ENCODE measurements around the gene KLF15.

Gene KLF15

GRCh38 chr3:126357295-126358037 is at the start of gene KLF15:
TSS of gene KLF15 (minus strand) at chr3:126357408. CDS start at chr3:126352922, 4,486 bp downstream.
- Histone ChIP-seq H3K27ac (peak within 1 kb of the TSS; percentile 89), H3K36me3 (no peaks in the 10 kb centered on the region), H3K9me3 (ENCODE audit: severe bottlenecking) (no peaks in the 10 kb centered on the region), H3K4me3 (ENCODE audit: low read depth, low read length) (peak within 1 kb of the TSS; percentile 65), H3K27me3 (ENCODE audit: insufficient read depth, low read depth, severe bottlenecking) (no peaks in the 10 kb centered on the region)
- TF ChIP-seq, protein P1, sequence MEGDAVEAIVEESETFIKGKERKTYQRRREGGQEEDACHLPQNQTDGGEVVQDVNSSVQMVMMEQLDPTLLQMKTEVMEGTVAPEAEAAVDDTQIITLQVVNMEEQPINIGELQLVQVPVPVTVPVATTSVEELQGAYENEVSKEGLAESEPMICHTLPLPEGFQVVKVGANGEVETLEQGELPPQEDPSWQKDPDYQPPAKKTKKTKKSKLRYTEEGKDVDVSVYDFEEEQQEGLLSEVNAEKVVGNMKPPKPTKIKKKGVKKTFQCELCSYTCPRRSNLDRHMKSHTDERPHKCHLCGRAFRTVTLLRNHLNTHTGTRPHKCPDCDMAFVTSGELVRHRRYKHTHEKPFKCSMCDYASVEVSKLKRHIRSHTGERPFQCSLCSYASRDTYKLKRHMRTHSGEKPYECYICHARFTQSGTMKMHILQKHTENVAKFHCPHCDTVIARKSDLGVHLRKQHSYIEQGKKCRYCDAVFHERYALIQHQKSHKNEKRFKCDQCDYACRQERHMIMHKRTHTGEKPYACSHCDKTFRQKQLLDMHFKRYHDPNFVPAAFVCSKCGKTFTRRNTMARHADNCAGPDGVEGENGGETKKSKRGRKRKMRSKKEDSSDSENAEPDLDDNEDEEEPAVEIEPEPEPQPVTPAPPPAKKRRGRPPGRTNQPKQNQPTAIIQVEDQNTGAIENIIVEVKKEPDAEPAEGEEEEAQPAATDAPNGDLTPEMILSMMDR (IDR thresholded peaks at IDR 0.05; ENCODE audit: low read depth, low read length): no peak
- peak; percentile 83 for DNase-seq

- TF ChIP-seq, protein P1 (IDR thresholded peaks at IDR 0.05; ENCODE audit: low read depth, low read length): no peak
Measured at GRCh38 chr3:126406389-126407296, 49.4 kb upstream of the KLF15 start.

DNA sequence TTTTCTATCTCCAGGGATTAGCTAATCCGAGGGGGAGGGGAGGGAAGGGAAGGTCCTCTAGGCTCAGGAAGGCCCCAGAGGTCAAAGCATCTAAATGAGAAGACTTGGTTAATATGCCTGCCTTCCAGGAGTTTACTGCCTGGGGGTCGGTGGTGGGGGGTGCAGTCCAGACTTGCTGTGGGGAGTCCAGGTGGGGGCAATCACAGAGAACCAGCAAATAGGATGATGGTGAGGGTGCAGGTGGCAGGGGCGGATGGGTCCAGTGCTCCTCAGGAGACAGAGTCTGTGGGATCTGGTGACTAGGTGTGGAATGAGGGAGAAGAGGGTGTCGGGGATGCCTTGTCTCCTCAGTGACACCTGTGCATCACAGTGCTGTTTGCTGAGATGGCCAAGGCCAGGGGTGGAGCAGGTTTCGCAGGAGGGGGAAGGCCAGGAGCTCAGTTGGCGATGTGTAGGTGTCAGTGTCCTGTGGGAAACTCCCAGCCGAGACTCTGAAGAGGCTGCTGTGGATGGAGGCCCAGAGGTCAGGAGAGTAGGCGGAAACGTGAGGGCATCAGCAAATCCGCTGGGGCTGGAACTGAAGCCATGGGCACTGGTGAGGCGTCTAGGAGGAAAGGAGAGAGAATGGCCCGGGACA is 45.6 kb upstream of the KLF15 start:
- DNase-seq: no peak
- H3K36me3 ChIP-seq: no peaks in the 10 kb centered on the region

More at GRCh38 chr3:126406389-126407296, 49.4 kb upstream of the KLF15 start:
- no peak overlapping the region for H3K4me3 ChIP-seq (ENCODE audit: low read depth, low read length)
- no peak overlapping the region for H3K27ac ChIP-seq
- H3K9me3 ChIP-seq (ENCODE audit: severe bottlenecking): no peaks in the 10 kb centered on the region
- H3K36me3 ChIP-seq: no peaks in the 10 kb centered on the region
- DNase-seq: no peak
- H3K27me3 ChIP-seq (ENCODE audit: insufficient read depth, low read depth, severe bottlenecking): no peaks in the 10 kb centered on the region

DNA sequence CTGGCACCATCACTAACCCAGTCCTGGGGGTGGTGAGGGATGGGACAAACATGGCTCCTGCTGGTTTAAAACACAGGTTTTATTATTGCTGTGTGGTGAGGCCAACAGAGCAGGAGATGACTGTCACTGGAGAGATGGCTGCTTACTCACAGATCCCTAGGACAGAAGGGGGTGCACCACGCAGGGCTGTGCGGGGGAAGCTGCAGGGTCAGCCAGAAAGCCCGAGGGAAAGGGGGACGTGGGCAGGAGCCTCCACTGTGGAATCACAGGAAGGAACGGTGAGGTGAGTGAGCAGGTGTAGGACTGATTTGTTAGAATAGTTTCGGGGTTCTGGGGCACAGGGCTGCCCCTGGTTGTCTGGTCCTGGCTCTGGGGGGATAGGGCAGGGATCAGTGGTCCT is 45.0 kb upstream of the KLF15 start:
- TF ChIP-seq, protein P1 (IDR thresholded peaks at IDR 0.05; ENCODE audit: low read depth, low read length): no peak
- Histone ChIP-seq H3K27ac (no peak overlapping the region), H3K36me3 (no peaks in the 10 kb centered on the region), H3K9me3 (ENCODE audit: severe bottlenecking) (no peaks in the 10 kb centered on the region), H3K4me3 (ENCODE audit: low read depth, low read length) (no peak overlapping the region), H3K27me3 (ENCODE audit: insufficient read depth, low read depth, severe bottlenecking) (no peaks in the 10 kb centered on the region)
- DNase-seq: no peak

More for the DNA sequence above, 45.6 kb upstream of the KLF15 start:
- TF ChIP-seq, protein P1 (IDR thresholded peaks at IDR 0.05; ENCODE audit: low read depth, low read length): no peak
- H3K9me3 ChIP-seq (ENCODE audit: severe bottlenecking): no peaks in the 10 kb centered on the region
- H3K4me3 ChIP-seq (ENCODE audit: low read depth, low read length): no peak overlapping the region
- H3K27me3 ChIP-seq (ENCODE audit: insufficient read depth, low read depth, severe bottlenecking): no peaks in the 10 kb centered on the region
- no peak overlapping the region for H3K27ac ChIP-seq

- TF ChIP-seq, protein P1 (IDR thresholded peaks at IDR 0.05; ENCODE audit: low read depth, low read length): no peak
- H3K27me3 ChIP-seq (ENCODE audit: insufficient read depth, low read depth, severe bottlenecking): no peaks in the 10 kb centered on the region
- H3K9me3 ChIP-seq (ENCODE audit: severe bottlenecking): no peaks in the 10 kb centered on the region
- H3K4me3 ChIP-seq (ENCODE audit: low read depth, low read length): no peak overlapping the region
- DNase-seq: no peak
- H3K36me3 ChIP-seq: no peaks in the 10 kb centered on the region
- H3K27ac ChIP-seq: no peak overlapping the region
Measured at GRCh38 chr3:126401611-126402160, 44.5 kb upstream of the KLF15 start.
